ENCODE measurements around the gene PPP2R2C.

The PPP2R2C gene

GRCh38 chr4:6377626-6378492 is 94.6 kb downstream of the PPP2R2C start:
- no peak for DNase-seq

- no peak for DNase-seq
These were observed 96.7 kb downstream of the PPP2R2C start for GRCh38 chr4:6375620-6376295.

DNA sequence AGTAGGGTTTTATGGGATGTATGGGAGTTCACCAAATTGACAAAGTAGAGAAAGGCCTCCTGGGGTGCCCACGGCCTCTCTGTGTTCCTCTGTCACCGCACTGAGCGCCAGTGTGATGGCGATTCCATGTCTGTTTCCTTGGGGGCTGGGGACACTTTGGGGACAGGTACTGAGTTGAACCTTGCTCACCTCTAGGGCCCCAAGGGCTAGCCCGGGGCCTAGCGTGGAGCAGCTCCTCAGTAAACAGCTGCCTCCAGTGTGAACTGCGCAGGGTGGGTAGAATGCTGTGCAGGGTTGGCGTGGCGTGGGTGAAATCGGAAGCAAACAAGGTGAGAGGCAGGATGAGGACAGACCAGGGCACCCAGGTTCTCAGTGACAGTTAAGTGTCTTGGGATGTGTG is 97.8 kb downstream of the PPP2R2C start:
- DNase-seq = no peak

- DNase-seq = no peak
These were observed 98.6 kb downstream of the PPP2R2C start for GRCh38 chr4:6373541-6374410.

GRCh38 chr4:6372649-6373525 is 99.5 kb downstream of the PPP2R2C start:
- DNase-seq = no peak

GRCh38 chr4:6371812-6372211 is 100.6 kb downstream of the PPP2R2C start:
- no peak for DNase-seq

DNA sequence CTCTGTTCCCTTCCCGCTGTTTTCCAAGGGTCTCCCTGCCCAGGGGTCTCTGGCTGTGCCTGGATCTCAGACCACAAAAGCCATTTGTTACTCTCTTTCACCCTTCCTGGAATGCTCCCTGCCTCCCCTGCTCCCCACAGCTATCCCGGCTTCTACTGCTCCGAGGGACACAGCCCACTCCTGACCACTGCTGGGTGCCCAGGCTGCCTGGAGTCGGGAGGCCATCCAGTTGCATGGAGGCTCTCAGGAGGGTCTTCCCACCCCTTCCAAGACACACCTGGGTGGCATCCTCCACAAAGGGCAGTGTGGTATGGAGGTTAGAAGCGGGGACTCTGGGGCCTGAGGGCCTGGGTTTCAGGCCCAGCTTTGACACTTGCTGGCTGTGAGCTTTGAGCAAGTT is 101.1 kb downstream of the PPP2R2C start:
- no peak for DNase-seq

DNA sequence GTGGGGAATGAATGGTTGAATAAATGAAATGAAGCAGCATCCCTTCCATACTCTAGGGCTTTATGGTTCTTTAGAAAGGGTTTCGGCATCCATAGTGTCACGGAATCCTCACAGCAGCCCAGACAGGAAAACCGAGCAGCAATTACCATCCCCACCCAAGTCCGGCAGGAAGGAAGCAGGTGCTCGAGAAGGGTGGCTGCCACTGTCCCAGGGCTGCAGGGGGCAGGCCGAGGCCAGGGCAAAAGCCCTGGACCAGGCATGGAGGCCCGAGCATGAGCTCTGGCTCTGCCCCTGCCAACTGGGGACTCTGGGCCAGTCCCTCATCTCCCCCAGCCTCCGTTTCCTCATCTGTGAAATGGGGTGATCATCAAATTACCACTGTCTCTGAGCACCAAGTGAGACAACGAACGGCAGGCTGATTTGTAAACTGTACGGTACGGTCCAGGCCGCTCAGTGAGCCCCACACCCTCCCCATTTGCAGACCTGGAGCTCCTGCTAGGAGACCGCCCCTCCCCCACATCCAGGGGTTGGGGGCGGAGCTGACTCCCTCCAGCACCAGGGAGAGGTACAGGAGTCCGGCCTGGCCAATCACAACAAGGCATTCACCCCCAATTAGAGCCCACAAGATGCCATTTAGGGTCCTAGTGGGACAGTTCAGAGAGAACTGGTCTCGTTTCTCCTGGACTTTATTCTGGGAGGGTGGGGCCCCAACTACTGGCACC is 102.3 kb downstream of the PPP2R2C start:
- no peak for DNase-seq

DNA sequence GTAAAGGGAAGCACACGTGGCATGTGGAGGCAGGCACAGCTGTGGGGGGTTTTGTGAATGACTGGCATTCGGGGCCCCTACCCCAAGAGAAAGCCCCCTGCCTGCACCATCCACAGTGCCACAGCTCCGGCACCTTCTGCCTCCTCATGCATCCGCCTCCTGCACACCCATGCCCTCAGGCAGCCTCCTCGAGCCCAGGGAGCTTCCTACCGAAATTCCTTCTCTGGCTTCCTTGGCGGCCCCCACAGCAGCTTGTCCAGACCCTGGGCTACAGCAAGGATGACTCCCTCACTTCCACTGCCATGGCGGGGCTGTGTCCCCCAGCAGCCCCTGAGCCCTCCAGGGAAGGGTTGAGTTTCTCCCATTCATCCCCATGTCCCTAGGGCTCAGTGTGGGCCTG is 102.9 kb downstream of the PPP2R2C start:
- DNase-seq = no peak

DNA sequence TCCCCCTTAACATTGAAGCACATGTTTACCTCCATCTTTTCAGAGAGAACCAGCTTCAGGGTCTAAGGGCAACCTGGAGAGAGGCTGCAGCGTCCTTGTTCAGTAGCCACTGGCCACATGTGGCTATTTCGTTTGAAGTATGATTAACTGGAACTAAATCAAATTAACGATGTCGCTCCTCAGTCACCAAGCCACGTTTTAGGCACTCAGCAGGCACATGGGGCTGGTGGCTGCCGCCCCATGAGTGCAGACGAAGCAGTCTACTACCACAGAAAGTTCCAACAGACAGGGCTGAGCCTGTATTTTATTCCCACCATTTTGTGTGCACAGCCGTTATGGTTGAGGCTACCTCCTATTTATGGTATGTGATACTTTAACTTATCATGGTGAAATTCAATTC is 103.4 kb downstream of the PPP2R2C start:
- DNase-seq = no peak

GRCh38 chr4:6368601-6369000 is 103.8 kb downstream of the PPP2R2C start:
- no peak for DNase-seq

- DNase-seq = no peak
These were observed 104.3 kb downstream of the PPP2R2C start for GRCh38 chr4:6368096-6368495.

GRCh38 chr4:6367371-6367851 is 105.0 kb downstream of the PPP2R2C start:
- DNase-seq = no peak

- DNase-seq = no peak
These were observed 105.8 kb downstream of the PPP2R2C start for GRCh38 chr4:6366581-6366980.

- DNase-seq = no peak
These were observed 106.8 kb downstream of the PPP2R2C start for GRCh38 chr4:6365545-6366086.

DNA sequence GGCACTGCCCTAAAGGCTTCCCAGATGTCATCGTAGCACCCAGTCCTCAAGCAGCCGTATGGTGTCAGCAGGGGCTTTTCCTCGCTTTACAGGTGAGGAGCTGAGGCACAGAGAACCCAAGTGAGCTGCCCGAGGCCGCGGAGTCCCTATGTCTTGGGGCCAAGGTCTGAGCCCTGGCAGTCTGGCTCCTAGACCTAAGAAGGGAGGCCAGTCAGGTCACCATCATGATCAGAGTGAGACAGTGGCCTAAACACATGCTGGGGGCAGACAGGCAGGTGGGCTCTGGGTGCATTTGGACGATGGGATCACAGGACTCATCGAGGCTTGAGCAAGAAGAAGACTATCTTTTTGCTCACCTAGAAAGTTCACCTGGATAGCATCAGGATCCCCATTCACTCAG is 107.8 kb downstream of the PPP2R2C start:
- DNase-seq = no peak

DNA sequence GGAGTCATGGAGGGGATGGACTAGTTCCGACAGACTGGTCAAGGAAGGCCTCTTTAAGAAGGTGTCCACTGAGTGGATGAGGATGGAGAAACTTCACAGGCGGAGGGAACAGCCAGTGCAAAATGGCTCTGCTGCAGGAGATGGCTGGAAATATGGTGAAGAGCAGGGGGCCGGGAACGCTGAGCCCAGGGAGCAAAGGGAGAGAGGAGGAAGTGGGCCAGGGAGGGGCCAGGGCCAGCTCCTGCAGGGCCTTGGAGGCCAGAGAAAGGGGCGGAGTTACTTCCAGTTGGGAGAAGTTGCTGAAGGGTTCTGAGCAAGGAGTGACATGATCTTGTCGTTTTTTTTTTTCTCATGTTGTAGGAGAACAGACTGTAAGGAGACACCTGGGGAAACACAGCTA is 108.3 kb downstream of the PPP2R2C start:
- DNase-seq = no peak

DNA sequence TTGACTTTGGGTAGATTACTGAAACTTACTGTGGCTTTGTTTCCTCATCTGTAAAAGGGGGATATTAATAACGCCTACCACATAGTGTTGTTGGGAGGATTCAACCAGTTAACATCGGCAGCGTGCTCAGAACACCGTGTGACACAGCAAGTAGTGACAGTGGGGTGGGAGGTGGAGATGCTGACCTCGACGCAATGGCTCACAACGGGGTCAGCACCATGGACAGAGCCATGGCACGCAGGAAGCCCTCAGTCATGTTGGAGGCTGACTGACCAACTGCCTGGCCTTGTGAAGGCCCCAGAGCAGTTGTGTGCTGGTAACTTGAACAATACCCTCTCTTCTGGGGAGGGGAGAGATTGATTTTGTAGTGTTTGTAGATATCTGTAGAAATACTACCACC is 109.5 kb downstream of the PPP2R2C start:
- peak; percentile 39 for DNase-seq

GRCh38 chr4:6362243-6362885 is 110.0 kb downstream of the PPP2R2C start:
- no peak for DNase-seq

GRCh38 chr4:6361076-6361784 is 111.2 kb downstream of the PPP2R2C start:
- no peak for DNase-seq
